ENCODE measurements around the gene WDR86. TPM values are rescaled to one million over a fixed set of nuclear protein-coding genes. Genes with fewer than 3 reads are reported as not detected.
A peak's percentile ranks its signal among the peaks of the same experiment; 100 is the strongest.

Gene WDR86
- polyA plus RNA-seq, 2 of the 4 experiments (the other 2 are of a cell fraction): 0.17 to 0.19 TPM

- TF ChIP-seq REST (IDR thresholded peaks at IDR 0.05): no peak
- TF ChIP-seq HOXA7 (CRISPR knock-in tag; IDR thresholded peaks at IDR 0.05): no peak
- TF ChIP-seq CEBPB (IDR thresholded peaks at IDR 0.05): no peak
These were observed 22.5 kb downstream of the WDR86 start (continued) for GRCh38 chr7:151387161-151388006.

GRCh38 chr7:151386301-151387160 is 23.3 kb downstream of the WDR86 start:
- FAIRE-seq (no peak), ATAC-seq (peak in 1 of 2 experiments; percentile 7; a peak in 2 of 6 replicates), DNase-seq (ENCODE audit: low read depth in 1 of 2, low spot score in 1 of 2) (no peak)
- 56% methylated on average over 15 of the region's 16 CpGs for WGBS (ENCODE audit: missing lambda C conversion rate)
- TF ChIP-seq ESRRA (IDR thresholded peaks at IDR 0.05; ENCODE audit: borderline replicate concordance, low read length) (no peak), CTCF (IDR thresholded peaks at IDR 0.05) (no peak)
- peak overlapping the region in 1 of 2 experiments; percentile 17; a peak in 1 of 6 replicates for H3K27ac ChIP-seq
- ChIA-PET CTCF (interaction anchor here (1.0 to 2.8 kb wide), 2 partner anchors 18 to 62 kb away, joined by 4 to 12 read pairs; no protein-coding TSS in a partner anchor), POLR2A (no interaction called here)
- no peak overlapping the region for H3K4me2 ChIP-seq
- H3K4me1 ChIP-seq: 0 out of 3 replicates have a peak, but pooled peaks cover 4% of the 10 kb centered on the region
- no peaks in the 10 kb centered on the region for H3K9me3 ChIP-seq
- no peak overlapping the region for H3K4me3 ChIP-seq

- WGBS (ENCODE audit: missing lambda C conversion rate): 82% methylated on average over 25 of the region's 26 CpGs
These were observed 24.1 kb downstream of the WDR86 start for GRCh38 chr7:151385626-151386300.

GRCh38 chr7:151384776-151385625 is 24.8 kb downstream of the WDR86 start:
- DNase-seq (ENCODE audit: low read depth in 1 of 2, low spot score in 1 of 2): no peak
- peak in 1 of 2 experiments; percentile 10; a peak in 3 of 6 replicates for ATAC-seq
- ChIA-PET CTCF (interaction anchor here (0.9 to 2.8 kb wide), 5 partner anchors 8 to 374 kb away, joined by 3 to 12 read pairs (median 4); no protein-coding TSS in a partner anchor), POLR2A (no interaction called here)
- no peak for FAIRE-seq
- Histone ChIP-seq H3K4me2 (no peak overlapping the region), H3K4me3 (no peak overlapping the region), H3K27ac (no peak overlapping the region; a peak in 1 of 6 replicates), H3K9me3 (no peaks in the 10 kb centered on the region), H3K4me1 (0 out of 3 replicates have a peak, but pooled peaks cover 5% of the 10 kb centered on the region)
- 77% methylated on average over 22 of the region's 26 CpGs for WGBS (ENCODE audit: missing lambda C conversion rate)
- TF ChIP-seq REST (IDR thresholded peaks at IDR 0.05): no peak
- no peak for TF ChIP-seq SMC3 (IDR thresholded peaks at IDR 0.05)
- TF ChIP-seq JUN (IDR thresholded peaks at IDR 0.05): no peak
- no peak for TF ChIP-seq CBX2 (IDR thresholded peaks at IDR 0.05; ENCODE audit: borderline replicate concordance, low read depth)
- no peak for TF ChIP-seq ATOH8 (CRISPR knock-in tag; IDR thresholded peaks at IDR 0.05; ENCODE audit: low read depth)
- no peak for TF ChIP-seq MAFK (IDR thresholded peaks at IDR 0.05; ENCODE audit: partially characterized antibody)
- no peak for TF ChIP-seq RAD21 (conservative IDR thresholded peaks at IDR 0.05 in 1 of 2, IDR thresholded peaks at IDR 0.05 in 1 of 2)

More at GRCh38 chr7:151385626-151386300, 24.1 kb downstream of the WDR86 start:
- Histone ChIP-seq H3K4me3 (no peak overlapping the region), H3K27ac (peak overlapping the region in 1 of 2 experiments; percentile 17; a peak in 1 of 6 replicates), H3K4me1 (0 out of 3 replicates have a peak, but pooled peaks cover 5% of the 10 kb centered on the region), H3K4me2 (no peak overlapping the region), H3K9me3 (no peaks in the 10 kb centered on the region)
- FAIRE-seq: no peak
- ChIA-PET POLR2A (no interaction called here), CTCF (interaction anchor here (1.2 to 2.8 kb wide), 2 partner anchors 63 to 374 kb away, joined by 4 to 12 read pairs; no protein-coding TSS in a partner anchor)
- no peak; a peak in 2 of 6 replicates for ATAC-seq
- no peak for TF ChIP-seq CEBPB (IDR thresholded peaks at IDR 0.05)
- DNase-seq (ENCODE audit: low read depth in 1 of 2, low spot score in 1 of 2): no peak

Measured in A549 (cell line).